ENCODE data around the gene RAMP2.

DNA sequence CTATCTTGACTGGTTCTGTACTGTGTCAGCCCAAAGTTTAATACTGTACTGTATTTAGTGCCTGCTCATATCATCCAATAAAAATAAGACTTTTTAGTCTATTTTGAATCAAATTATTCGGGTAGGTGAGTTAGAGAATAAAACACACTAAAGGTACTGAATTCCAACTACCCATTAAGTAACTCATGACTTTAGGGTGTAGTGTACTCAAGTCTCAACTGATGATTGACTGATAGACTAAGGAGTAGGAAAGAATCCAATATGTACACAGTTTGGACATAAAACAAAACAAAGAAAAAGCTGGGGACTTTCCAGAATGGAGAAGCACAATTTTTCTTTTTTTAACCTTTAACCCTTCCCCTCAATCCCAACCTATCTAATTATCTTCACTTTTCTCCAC lies 20.3 kb upstream of the RAMP2 start:
- TF ChIP-seq, protein P1, sequence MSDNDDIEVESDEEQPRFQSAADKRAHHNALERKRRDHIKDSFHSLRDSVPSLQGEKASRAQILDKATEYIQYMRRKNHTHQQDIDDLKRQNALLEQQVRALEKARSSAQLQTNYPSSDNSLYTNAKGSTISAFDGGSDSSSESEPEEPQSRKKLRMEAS (IDR thresholded peaks at IDR 0.05) = no peak
- TF ChIP-seq JUNB (IDR thresholded peaks at IDR 0.05) (no peak), KDM5A (IDR thresholded peaks at IDR 0.05) (no peak), TP53 (CRISPR knock-in tag; IDR thresholded peaks at IDR 0.05) (no peak), POLR2A (IDR thresholded peaks at IDR 0.05; ENCODE audit: low read length) (no peak), MAZ (IDR thresholded peaks at IDR 0.05; ENCODE audit: borderline replicate concordance, low read depth, low read length) (no peak)
- TF ChIP-seq, protein P2, sequence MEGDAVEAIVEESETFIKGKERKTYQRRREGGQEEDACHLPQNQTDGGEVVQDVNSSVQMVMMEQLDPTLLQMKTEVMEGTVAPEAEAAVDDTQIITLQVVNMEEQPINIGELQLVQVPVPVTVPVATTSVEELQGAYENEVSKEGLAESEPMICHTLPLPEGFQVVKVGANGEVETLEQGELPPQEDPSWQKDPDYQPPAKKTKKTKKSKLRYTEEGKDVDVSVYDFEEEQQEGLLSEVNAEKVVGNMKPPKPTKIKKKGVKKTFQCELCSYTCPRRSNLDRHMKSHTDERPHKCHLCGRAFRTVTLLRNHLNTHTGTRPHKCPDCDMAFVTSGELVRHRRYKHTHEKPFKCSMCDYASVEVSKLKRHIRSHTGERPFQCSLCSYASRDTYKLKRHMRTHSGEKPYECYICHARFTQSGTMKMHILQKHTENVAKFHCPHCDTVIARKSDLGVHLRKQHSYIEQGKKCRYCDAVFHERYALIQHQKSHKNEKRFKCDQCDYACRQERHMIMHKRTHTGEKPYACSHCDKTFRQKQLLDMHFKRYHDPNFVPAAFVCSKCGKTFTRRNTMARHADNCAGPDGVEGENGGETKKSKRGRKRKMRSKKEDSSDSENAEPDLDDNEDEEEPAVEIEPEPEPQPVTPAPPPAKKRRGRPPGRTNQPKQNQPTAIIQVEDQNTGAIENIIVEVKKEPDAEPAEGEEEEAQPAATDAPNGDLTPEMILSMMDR (IDR thresholded peaks at IDR 0.05) = no peak

Measured in A549 (cell line).